ENCODE results near the gene SNX10.

The SNX10 gene

DNA sequence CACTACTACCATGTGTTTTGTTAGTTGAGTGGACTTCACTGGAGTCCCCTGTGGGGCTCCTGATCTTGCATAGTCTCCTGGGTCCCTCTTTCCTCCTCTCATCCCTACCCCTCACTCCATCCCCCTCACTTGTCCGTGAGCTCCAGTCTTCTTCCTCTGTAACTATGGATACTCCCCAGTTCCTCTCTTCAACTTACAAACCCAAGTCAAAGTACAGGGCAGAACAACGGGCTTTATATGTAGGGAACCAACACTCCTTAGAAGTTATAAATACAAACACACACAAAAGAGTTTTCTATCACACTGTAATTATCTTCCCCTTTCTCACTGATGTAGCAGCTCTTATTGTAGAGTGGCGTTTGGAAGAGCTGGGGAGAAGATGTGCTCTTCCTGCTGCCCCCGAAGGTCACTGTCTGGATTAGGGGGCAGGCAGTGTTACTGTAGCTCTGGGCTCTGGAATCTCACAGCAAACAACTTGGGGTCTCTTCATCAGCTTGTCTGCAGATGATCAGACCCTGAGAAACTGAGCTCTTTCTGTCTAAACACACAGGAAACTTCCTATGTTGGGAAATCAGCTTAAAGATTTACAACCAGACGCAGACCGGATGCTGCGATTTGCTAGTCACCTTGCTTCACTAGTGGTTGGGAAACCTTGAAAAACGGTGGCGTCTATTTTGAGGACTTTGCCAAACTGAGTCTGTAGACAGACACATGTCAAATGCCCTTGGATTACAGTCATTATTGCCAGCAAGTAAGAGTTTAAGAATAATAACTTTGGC is 13.6 kb downstream of the SNX10 start:
- DNase-seq, result peak; percentile 13

DNA sequence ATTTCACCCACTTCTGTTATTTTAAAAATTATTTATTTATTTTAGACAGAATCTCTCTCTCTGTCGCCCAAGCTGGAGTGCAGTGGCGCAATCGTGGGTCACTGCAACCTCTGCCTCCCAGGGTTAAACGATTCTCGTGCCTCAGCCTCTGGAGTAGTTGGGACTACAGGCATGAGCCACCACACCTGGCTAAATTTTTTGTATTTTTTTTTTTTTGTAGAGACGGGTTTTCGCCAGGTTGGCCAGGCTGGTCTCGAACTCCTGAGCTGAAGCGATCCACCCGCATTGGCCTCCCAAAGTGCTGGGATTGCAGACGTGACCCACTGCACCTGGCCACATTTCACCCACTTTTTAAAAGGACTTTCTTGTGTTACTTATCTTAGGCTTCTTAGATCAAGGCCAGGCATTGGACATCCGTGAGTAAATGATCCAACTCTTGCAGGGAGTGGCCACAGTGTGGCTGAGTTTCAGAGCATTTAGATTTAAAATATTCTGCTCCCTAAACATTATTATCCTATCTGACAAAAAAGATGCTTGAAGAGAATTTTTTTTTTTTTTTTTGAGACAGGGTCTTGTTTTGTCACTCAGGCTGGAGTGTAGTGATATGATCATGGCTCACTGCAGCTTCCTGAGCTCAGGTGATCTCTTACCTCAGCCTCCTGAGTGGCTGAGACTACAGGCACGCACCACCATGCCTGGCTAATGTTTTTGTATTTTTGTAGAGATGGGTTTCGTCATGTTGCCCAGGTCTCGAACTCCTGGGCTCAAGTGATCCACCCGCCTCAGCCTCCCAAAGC is 14.4 kb downstream of the SNX10 start:
- no peak for DNase-seq

DNA sequence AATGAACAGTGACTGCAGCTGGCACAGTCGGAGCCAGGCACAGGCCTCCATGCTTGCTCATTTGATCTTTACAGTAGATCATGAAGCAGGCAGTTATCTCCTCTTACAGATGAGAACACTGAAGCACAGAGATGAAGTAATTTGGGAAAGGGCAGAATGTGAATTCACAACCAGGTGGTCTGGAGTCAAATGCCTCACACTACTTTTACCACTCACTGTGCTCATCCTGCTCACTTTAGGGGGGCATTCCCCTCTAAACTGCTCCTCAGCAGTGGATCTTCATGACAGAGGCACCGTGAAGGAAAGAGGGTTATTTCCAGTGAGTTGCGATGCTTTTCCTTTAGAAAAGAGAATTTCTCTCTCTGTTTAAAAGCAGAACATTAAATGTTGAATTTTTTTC is 15.1 kb downstream of the SNX10 start:
- DNase-seq, result no peak

DNA sequence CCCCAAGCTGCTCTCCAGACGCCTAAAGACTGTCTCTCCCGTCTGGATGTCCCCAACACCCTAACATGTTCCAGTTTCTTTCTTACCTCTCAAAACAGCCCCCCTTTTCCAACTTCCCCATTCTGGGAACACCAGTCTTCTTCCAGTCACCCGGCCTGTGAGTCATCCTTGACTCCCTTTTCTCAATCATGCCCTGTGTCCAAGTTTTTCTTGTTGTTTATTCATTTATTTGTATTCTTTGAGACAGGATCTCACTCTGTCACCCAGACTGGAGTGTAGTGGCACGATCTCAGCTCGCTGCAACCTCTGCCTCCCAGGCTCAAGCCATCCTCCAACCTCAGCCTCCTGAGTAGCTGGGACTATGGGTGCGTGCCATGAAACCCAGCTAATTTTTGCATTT is 15.6 kb downstream of the SNX10 start:
- DNase-seq, result no peak

DNA sequence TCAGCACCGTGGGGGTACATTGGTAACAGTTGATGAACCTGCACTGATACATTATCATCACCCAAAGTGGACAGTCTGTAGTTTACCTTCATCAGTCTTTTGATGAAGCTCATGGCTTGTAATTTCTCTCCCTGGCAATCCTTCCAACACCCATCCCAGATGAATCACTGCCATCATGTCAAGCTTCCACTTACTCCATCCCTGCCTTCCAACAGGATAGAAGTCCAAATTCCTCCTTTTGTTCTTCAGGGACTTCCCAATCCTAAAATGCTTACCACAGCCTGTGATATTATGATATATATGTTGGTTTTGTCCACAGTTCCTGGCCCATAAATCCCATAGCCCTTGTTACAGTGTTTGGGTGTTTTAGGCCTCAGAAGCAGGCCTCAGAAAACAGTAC is 16.1 kb downstream of the SNX10 start:
- DNase-seq, result no peak

DNA sequence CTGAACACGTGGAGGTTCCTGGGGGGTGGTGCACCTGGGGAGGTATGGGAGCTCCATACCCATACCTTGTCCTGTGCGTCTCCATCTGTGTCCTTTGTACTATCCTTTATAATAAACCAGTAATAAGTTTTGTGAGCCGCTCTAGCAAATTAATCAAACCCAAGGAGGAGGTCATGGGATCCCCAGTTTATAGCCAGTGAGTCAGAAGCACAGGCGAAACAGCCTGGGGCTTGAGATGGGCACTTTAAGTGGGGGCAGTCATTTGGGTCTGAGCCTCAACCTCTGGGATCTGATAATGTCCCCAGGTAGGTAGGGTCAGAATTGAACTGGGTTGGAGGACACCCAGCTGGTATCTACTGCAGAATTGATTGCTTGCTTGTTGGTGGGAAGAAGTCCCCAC is 16.9 kb downstream of the SNX10 start:
- no peak for DNase-seq

DNA sequence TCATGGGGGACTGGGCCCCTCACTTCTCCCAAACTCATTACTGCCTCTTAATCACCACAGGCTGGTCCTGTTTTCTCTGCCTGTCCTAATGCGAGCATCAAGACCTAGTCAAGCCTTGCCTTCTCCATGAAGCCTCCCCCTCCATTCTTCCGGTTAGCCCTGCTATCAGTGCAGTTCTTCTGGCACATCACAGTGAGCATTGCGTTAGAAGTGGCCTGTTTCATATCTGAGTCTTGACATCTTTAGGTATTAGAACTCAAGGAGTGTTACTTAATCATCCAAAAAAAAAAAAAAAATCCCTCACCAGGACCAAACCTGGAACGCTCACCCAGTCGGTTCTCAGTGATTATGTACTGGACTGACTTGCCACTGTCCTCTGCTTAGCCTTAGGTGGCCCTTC is 17.4 kb downstream of the SNX10 start:
- no peak for DNase-seq

DNA sequence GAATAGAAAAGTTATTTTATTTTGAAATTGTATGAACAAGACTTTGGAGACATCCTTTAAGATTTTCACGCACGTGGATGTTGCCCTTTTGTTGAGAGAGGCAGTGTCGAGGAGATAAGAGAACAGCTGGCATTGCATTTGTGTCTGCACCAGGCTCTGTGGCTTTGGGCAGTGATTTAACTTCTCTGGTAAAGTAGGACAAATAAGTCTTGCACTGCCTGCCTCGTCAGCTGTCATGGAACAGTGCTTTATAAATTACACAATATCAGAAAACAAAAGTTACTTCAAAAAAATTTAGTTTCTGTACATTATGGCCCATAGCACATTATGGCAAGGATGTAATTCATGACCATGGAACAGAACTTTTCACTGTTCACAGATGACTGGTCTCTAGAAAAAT is 20.1 kb downstream of the SNX10 start:
- DNase-seq, result no peak

DNA sequence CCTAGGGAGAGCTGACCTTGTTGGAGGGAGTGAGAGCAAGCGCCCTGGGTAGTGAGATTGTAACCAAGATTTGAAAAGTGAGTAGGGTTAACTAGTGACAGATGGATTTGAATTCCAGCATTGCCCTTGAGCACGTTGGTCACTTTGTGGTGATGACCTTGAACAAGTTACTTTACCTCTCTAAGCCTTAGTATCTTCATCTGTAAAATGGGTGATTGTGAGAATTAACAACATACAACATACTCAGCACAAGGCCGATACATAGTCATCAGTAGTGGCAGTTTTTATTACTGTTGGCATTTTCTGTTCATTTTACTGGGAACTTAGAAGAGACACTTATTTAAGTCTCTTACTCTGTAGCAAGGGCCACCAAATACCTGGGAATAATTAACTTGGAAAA is 25.5 kb downstream of the SNX10 start:
- DNase-seq, result no peak

DNA sequence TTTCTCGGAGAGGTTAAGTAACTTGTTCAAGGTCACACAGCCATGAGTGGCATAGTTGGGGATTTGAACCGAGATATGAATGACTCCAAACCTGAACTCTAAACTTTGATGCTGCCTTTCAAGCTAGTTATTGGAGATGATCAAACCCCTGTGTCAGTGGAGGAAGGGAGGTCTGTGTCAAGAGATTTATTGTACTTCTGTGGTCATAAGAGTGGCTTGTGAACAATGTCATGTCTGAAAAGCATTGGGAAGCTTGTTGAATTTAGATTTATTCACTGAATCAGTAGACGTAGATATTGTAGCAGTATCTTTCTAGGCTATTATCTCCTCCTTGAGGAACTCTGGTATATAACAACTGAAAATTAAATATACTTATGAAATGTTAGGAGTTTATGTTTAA is 27.3 kb downstream of the SNX10 start:
- DNase-seq, result no peak

DNA sequence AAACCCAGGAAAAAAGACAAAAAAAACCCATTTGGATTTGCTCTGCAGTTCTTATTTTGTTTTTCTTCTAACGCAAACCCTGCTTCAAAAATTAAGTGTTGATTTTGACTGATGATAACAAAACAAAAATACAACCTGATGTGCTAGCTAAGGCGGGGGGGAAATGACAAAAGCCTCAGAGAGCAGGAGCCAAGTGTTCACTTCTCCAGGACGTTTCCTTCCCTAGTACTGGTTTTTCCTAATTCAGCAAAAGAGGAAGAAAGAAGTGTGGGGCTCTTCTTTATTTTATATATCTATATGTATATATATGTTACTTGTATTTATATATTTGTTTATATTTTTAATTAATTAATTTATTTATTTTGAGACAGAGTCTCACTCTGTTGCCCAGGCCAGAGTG is 28.0 kb downstream of the SNX10 start:
- DNase-seq, result no peak

DNA sequence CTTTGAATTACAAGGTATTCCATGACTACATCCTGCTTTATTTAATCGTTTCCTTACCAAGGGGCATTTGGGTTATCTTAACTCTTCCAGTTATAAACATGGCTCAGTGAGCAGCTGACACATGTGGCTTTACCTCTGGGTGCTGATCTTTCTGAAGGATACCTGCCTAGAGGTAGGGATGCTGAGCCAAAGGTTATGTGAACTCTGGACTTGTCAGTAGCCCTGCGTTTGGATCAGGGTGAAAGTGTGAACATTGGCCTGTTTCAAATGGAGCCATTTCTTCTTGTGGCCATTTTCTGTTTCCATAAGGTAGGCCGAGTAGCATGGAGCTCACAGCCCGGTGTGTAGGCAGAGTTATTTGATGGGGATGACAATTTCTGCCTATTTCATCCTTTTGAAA is 29.2 kb downstream of the SNX10 start:
- DNase-seq, result no peak

DNA sequence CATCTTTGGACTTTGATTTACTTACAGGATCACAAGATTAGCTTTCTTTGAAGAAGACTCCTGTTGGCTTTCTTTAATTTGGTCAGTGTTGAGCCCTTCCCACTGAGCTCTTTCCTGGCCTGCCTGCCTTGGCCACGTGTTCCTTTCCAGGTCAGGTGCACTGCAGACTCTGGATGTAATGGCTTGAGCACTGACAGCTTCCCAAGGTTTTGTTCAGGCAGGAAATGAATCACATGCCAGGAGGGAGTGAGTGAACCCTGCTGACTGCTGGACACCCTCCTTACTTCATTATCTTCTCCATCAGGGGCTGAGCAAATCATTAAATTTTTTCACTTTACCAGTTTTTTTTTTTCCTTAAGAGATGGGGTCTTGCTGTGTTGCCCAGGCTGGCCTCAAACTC is 29.8 kb downstream of the SNX10 start:
- DNase-seq, result no peak

DNA sequence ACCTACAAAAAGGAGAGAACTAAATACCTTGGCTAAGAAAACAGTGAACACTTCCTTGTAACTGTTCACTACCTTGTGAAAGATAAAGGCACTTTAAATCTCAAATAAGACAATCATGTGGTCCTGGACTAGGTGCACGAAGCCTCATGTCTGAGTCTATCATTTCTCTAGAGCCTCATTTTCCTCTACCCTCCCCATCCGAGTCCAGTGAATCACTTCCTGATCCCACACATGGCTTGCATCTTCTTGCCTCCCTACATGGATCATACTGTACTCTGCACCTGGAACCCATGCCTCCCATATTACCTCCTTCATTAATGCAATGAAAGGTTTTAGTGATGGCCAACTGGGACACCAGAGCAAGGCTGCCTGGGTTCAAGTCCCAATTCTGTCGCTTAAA is 34.5 kb downstream of the SNX10 start:
- no peak for DNase-seq

DNA sequence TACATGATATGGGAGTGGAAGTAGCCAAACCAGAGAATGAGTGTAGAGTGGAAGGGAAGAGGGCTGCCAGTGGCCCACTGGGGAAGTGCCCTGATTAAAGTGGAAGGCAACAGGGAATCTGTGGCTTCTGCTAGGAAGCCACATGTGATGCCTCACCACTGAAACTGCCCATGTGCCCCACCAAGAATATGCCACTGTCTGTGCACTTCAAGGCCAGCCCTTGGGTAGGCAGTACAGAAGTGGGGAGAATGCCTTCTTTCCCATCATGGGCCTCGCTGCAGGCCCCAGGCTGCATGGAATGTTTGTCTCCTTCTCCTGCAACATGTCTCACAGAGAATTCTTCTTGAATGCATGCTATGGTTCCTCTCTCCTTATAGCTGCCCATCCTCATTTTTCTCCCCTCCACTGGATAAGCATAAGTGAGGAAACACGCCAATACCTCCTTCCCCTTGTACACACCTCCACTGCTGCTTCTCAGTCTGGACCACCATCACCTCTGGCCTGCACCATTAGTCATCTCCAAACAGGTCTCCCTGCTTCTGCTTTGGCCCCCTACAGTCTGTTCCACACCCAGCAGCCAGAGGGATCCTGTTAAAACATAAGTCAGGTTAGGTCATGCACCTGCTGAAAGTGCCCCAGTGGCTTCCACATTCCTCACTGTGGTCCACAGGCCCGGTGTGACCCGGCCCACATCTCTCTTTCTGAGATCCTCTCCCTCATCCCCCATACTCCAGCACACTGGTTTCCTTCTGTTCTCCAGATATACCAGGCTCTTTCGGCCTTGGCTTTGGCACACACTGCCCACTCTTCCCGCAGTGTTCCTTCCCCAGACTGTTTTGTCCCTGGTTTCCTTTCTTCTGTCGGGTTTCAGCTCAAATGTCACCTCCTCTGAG is 37.1 kb downstream of the SNX10 start:
- DNase-seq, result no peak

DNA sequence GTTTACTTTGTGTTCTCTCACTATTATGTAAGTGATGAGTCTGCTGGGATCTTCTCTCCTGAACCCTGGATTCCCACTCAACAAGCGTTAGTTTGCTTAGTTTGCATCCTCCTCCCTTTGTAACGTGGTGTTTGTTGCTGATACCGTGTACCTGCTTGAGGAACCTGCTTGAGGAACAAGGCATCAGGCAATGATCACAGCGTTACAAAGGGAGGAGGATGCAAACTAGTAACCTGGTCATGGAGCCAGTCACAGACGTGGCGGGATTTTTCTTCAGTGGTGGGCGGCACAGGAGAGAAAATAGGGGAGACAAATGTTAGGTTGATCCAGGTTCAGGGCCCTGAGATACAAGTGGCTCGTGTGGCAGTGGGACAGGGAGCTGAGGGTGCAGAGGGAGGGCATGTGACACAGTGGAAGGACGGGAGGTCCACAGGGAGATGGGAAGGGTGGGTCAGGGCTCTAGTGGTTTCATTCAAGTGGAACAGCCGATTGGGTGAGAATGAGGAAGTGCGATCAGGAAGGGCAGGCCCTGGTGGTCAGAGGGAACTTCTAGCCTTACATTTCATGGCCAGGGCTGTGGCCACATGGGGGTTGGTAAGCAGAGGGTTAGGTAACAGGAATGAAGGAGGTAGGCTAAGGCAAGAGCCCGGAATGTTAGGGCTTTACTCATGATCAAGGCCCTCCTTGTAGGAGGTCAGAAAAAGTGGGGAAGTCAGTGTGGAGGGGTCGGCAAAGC is 38.0 kb downstream of the SNX10 start:
- no peak for DNase-seq

DNA sequence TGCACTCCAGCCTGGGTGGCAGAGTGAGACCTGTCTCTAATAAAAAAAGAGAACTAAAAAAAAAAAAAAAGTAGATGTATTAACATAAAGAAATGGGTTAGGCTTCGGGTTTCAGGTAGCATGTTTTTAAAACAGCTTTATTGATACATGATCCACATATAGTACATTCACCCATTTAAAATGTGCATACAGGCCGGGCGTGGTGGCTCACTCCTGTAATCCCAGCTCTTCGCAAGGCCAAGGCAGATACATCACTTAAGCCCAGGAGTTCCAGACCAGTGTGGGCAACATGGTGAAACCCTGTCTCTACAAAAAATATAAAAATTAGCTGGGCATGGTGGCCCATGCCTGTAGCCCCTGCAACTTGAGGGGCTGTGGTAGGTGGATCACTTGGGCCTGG is 39.5 kb downstream of the SNX10 start:
- no peak for DNase-seq

DNA sequence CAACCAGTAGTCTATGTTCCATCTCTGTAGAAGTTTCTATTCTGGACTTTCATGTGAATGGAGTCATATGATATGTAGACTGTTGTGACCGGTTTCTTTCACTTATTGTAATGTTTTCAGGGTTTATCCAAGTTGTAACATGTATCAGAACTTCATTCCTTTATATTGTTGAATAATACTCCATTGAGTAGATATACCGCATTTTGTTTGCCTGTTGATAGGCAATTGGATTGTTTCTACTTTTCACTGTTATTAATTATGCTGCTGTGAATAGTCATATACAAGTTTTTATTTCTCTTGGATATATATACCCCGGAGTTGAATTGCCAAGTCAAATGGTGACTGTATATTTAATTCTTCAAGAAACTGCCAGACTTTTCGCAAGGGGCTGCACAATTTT is 40.1 kb downstream of the SNX10 start:
- no peak for DNase-seq

DNA sequence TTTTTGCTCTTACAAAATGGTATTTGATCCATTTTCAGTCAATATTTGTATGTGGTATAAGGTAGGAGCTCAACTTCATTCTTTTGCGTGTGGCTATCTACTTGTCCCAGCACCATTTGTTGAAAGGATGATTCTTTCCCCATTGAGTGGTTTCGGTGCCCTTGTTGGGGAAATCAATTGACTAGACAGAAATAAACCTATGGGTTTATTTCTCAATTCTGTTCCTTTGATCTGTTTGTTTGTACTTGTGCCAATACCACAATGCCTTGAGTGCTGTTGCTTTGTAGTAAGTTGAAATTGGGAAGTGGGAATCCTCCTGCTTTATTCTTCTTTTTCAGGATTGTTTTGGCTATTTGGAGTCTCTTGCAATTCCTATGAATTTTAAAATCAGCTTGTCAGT is 41.0 kb downstream of the SNX10 start:
- no peak for DNase-seq

DNA sequence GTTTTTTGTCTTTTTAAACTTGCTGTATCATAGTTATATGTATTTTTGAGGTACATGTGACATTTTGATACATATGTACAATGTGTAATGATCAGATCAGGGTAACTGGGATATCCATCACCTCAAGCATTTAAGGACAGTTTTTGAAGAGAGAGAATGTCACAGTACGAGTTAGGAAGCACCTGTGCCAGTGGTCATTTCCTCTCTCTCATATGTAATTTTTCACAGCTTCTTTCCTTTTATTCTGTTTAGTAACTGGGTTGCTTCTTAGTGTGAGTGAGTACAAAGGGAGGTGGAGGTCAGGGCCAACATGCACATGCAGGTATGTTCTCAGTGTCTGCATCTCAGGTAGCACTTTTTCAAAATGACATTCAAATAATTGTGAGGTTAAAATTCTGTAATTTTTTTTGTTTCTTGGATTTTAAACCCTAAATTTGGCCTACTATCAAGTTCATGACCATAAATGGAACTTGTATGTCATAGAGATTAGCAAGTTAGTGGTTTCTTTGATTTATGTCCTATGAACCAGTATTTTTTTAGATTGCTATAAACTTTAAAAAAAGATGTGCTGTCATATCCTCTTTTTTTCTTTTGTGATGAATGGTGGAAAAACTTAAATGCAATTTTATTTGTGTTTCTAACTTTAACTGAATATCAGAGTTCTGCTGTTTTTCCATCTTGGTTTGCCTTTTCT is 42.7 kb downstream of the SNX10 start:
- no peak for DNase-seq

DNA sequence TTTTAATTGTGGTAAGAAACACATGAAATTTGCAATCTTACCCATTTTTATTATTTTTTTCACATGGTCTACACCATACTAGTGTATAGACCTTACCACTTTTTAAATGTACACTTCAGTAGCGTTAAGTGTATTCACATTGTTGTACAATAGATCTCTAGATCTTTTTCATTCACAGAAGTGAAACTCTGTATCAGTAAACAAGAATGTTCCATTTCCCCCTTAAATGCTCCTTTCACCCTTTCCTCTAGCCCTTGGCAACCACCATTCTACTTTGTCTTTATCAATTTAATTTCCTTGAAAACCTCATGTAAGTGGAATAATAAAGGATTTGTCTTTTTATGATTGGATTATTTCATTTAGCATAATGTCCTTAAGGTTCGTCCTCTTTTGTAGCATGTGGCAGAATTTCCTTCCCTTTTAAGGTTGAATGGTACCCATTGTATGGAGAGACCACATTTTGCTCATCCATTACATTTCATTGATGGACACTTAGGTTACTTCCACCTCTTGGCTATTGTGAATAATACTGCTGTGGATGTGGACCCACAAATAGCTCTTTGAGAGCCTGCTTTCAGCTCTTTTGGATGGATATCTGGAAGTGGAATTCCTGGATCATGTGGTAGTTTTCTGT is 45.7 kb downstream of the SNX10 start:
- no peak for DNase-seq
